Immature natural killer cell (primary cell): Measurements from ENCODE around the gene KRT86. TPM values are rescaled to one million over a fixed set of nuclear protein-coding genes. Genes with fewer than 3 reads are reported as not detected.
A peak's percentile ranks its signal among the peaks of the same experiment; 100 is the strongest.

Experiments
- DNase-seq, 3 donors: peaks; one replicate each; pipeline ENCODE4 v3.0.0; 2022; ENCODE audit warnings: mixed read lengths in 1 of 3
- H3K27ac Mint-ChIP-seq, 6 donors: one replicate each; pipeline ENCODE4 v1.8.0; 2020; ENCODE audit warnings: mixed read lengths in 6 of 6, mild to moderate bottlenecking in 5 of 6, inconsistent platforms in 4 of 6, moderate library complexity in 3 of 6
- H3K27me3 Mint-ChIP-seq, 3 donors: one replicate each; pipeline ENCODE4 v1.8.0; 2020 to 2021; ENCODE audit warnings: low read depth in 3 of 3, mild to moderate bottlenecking in 3 of 3, mixed read lengths in 3 of 3, moderate library complexity in 3 of 3, inconsistent platforms in 1 of 3
- H3K36me3 Mint-ChIP-seq, 3 donors: one replicate each; pipeline ENCODE4 v1.8.0; 2020; ENCODE audit warnings: mixed read lengths in 3 of 3, inconsistent platforms in 2 of 3, mild to moderate bottlenecking in 2 of 3
- H3K4me1 Mint-ChIP-seq, 2 donors: one replicate each; pipeline ENCODE4 v1.8.0; 2020; ENCODE audit warnings: inconsistent platforms in 2 of 2, mild to moderate bottlenecking in 2 of 2, mixed read lengths in 2 of 2, moderate library complexity in 1 of 2
- H3K4me3 Mint-ChIP-seq, 5 donors: one replicate each; pipeline ENCODE4 v1.8.0; 2020; ENCODE audit warnings: mild to moderate bottlenecking in 5 of 5, mixed read lengths in 5 of 5, inconsistent platforms in 3 of 5, moderate library complexity in 3 of 5
- H3K9me3 Mint-ChIP-seq, 6 donors: one replicate each; pipeline ENCODE4 v1.8.0; 2020; ENCODE audit warnings: mild to moderate bottlenecking in 6 of 6, mixed read lengths in 6 of 6, inconsistent platforms in 4 of 6, moderate library complexity in 3 of 6
- polyA plus RNA-seq, 3 donors: library from polyadenylated mRNA; unstranded; fragments of 300-500 nt; fragmentation: Illumina TruSeq; gene quantifications; one replicate each; pipeline ENCODE4 v1.2.3, GENCODE V29; 2021

The KRT86 gene
- polyA plus RNA-seq, 3 donors from 2014 or later, result 6.6 to 13.1 (median 12.5) TPM

- peaks cover 7 to 13% (median 12%) of the 10 kb centered on the region in 3 donors for H3K27me3 Mint-ChIP-seq
- peak overlapping the region in 1 of 5 donors; percentile 16 for H3K4me3 Mint-ChIP-seq
- no peak for DNase-seq
- no peak overlapping the region for H3K27ac Mint-ChIP-seq
- H3K36me3 Mint-ChIP-seq, result no peaks in the 10 kb centered on the region
- H3K4me1 Mint-ChIP-seq, result peaks cover 10 to 20% of the 10 kb centered on the region in 2 donors
- H3K9me3 Mint-ChIP-seq, result no peaks in the 10 kb centered on the region
Observed at GRCh38 chr12:52260361-52261207, 13.9 kb upstream of the KRT86 start.

GRCh38 chr12:52261208-52261484 lies 13.3 kb upstream of the KRT86 start:
- DNase-seq, result no peak
- Mint-ChIP-seq H3K4me1 (peaks cover 10 to 20% of the 10 kb centered on the region in 2 donors), H3K27me3 (peaks cover 7 to 12% (median 9%) of the 10 kb centered on the region in 3 donors), H3K9me3 (no peaks in the 10 kb centered on the region), H3K36me3 (no peaks in the 10 kb centered on the region), H3K4me3 (no peak overlapping the region), H3K27ac (no peak overlapping the region)

- H3K27ac Mint-ChIP-seq, result no peak overlapping the region
- H3K4me1 Mint-ChIP-seq, result peaks cover 10 to 20% of the 10 kb centered on the region in 2 donors
- peaks cover 4 to 8% (median 7%) of the 10 kb centered on the region in 3 donors for H3K27me3 Mint-ChIP-seq
- H3K4me3 Mint-ChIP-seq, result no peak overlapping the region
- no peaks in the 10 kb centered on the region for H3K9me3 Mint-ChIP-seq
- DNase-seq, result no peak
- no peaks in the 10 kb centered on the region for H3K36me3 Mint-ChIP-seq
Observed at GRCh38 chr12:52262286-52262685, 12.2 kb upstream of the KRT86 start.

GRCh38 chr12:52263761-52264434 lies 10.5 kb upstream of the KRT86 start:
- H3K27me3 Mint-ChIP-seq, result peaks cover 6 to 8% (median 7%) of the 10 kb centered on the region in 3 donors
- H3K36me3 Mint-ChIP-seq, result no peaks in the 10 kb centered on the region
- no peak overlapping the region for H3K4me3 Mint-ChIP-seq
- H3K9me3 Mint-ChIP-seq, result no peaks in the 10 kb centered on the region
- peaks cover 10 to 20% of the 10 kb centered on the region in 2 donors for H3K4me1 Mint-ChIP-seq
- no peak overlapping the region for H3K27ac Mint-ChIP-seq
- no peak for DNase-seq

GRCh38 chr12:52264435-52264825 lies 10.0 kb upstream of the KRT86 start:
- Mint-ChIP-seq H3K27me3 (peaks cover 3 to 7% (median 6%) of the 10 kb centered on the region in 3 donors), H3K4me1 (peaks cover 10 to 15% of the 10 kb centered on the region in 2 donors), H3K9me3 (no peaks in the 10 kb centered on the region), H3K27ac (no peak overlapping the region), H3K4me3 (no peak overlapping the region), H3K36me3 (no peaks in the 10 kb centered on the region)
- DNase-seq, result no peak

- DNase-seq, result no peak
- no peaks in the 10 kb centered on the region for H3K36me3 Mint-ChIP-seq
- H3K27me3 Mint-ChIP-seq, result peaks cover under 1 to 10% (median 6%) of the 10 kb centered on the region in 3 donors
- no peaks in the 10 kb centered on the region for H3K4me1 Mint-ChIP-seq
- H3K27ac Mint-ChIP-seq, result no peak overlapping the region
- H3K4me3 Mint-ChIP-seq, result no peak overlapping the region
- H3K9me3 Mint-ChIP-seq, result no peaks in the 10 kb centered on the region
Observed at GRCh38 chr12:52266514-52266913, 7.9 kb upstream of the KRT86 start.

- Mint-ChIP-seq H3K27ac (no peak overlapping the region), H3K4me3 (no peak overlapping the region), H3K36me3 (no peaks in the 10 kb centered on the region), H3K4me1 (no peaks in the 10 kb centered on the region), H3K27me3 (peaks cover 0 to 10% (median 6%) of the 10 kb centered on the region in 3 donors), H3K9me3 (no peaks in the 10 kb centered on the region)
- DNase-seq, result no peak
Observed at GRCh38 chr12:52267266-52267665, 7.2 kb upstream of the KRT86 start.

- H3K4me1 Mint-ChIP-seq, result no peaks in the 10 kb centered on the region
Observed at GRCh38 chr12:52267699-52268098, 6.7 kb upstream of the KRT86 start.

GRCh38 chr12:52268212-52268611 lies 6.2 kb upstream of the KRT86 start:
- H3K4me3 Mint-ChIP-seq, result no peak overlapping the region
- no peak for DNase-seq
- peaks cover 3 to 10% (median 4%) of the 10 kb centered on the region in 3 donors for H3K27me3 Mint-ChIP-seq
- H3K36me3 Mint-ChIP-seq, result no peaks in the 10 kb centered on the region
- H3K4me1 Mint-ChIP-seq, result no peaks in the 10 kb centered on the region
- no peak overlapping the region for H3K27ac Mint-ChIP-seq
- H3K9me3 Mint-ChIP-seq, result no peaks in the 10 kb centered on the region

More at GRCh38 chr12:52267699-52268098, 6.7 kb upstream of the KRT86 start:
- Mint-ChIP-seq H3K9me3 (no peaks in the 10 kb centered on the region), H3K27ac (peak overlapping the region in 1 of 6 donors; percentile 51), H3K36me3 (no peaks in the 10 kb centered on the region), H3K27me3 (peaks cover 0 to 10% (median 3%) of the 10 kb centered on the region in 3 donors), H3K4me3 (no peak overlapping the region)
- DNase-seq, result no peak

- H3K9me3 Mint-ChIP-seq, result peaks cover 0 to 3% (median 0%) of the 10 kb centered on the region in 6 donors
- no peak overlapping the region for H3K27ac Mint-ChIP-seq
- H3K36me3 Mint-ChIP-seq, result no peaks in the 10 kb centered on the region
- H3K27me3 Mint-ChIP-seq, result peaks cover 3 to 13% (median 5%) of the 10 kb centered on the region in 3 donors
- no peaks in the 10 kb centered on the region for H3K4me1 Mint-ChIP-seq
- DNase-seq, result no peak
- H3K4me3 Mint-ChIP-seq, result no peak overlapping the region
Observed at GRCh38 chr12:52270541-52271070, 3.8 kb upstream of the KRT86 start.

GRCh38 chr12:52271158-52271557 lies 3.3 kb upstream of the KRT86 start:
- peaks cover 3 to 13% (median 5%) of the 10 kb centered on the region in 3 donors for H3K27me3 Mint-ChIP-seq
- peaks cover 0 to 3% (median 0%) of the 10 kb centered on the region in 6 donors for H3K9me3 Mint-ChIP-seq
- H3K36me3 Mint-ChIP-seq, result no peaks in the 10 kb centered on the region
- H3K27ac Mint-ChIP-seq, result no peak overlapping the region
- H3K4me3 Mint-ChIP-seq, result no peak overlapping the region
- no peaks in the 10 kb centered on the region for H3K4me1 Mint-ChIP-seq
- no peak for DNase-seq

- peaks cover 9 to 10% of the 10 kb centered on the region in 2 donors for H3K4me1 Mint-ChIP-seq
- H3K27ac Mint-ChIP-seq, result no peak overlapping the region
- H3K9me3 Mint-ChIP-seq, result peaks cover 0 to 3% (median 0%) of the 10 kb centered on the region in 6 donors
- no peaks in the 10 kb centered on the region for H3K36me3 Mint-ChIP-seq
- H3K27me3 Mint-ChIP-seq, result peaks cover 6 to 13% (median 7%) of the 10 kb centered on the region in 3 donors
- no peak overlapping the region for H3K4me3 Mint-ChIP-seq
- DNase-seq, result no peak
Observed at GRCh38 chr12:52275686-52276085, 1.2 kb downstream of the KRT86 start.

- Mint-ChIP-seq H3K9me3 (peaks cover 0 to 3% (median 0%) of the 10 kb centered on the region in 6 donors), H3K36me3 (no peaks in the 10 kb centered on the region), H3K27me3 (peaks cover 3 to 13% (median 5%) of the 10 kb centered on the region in 3 donors), H3K27ac (no peak overlapping the region), H3K4me1 (peaks cover 9 to 10% of the 10 kb centered on the region in 2 donors), H3K4me3 (no peak overlapping the region)
- no peak for DNase-seq
Observed at GRCh38 chr12:52277486-52278245, 3.2 kb downstream of the KRT86 start.
